Germinal center (tissue), 1 donor: ENCODE data around the gene YWHAG.
"Not testable (repeated sequence)": the region's sequence is repeated elsewhere in the genome, so short reads cannot be mapped to it uniquely, and the experiment has no call there.

Experiments
- DNase-seq: peaks from one replicate; pipeline ENCODE4 v3.0.0; 2012; ENCODE audit warnings: mixed read lengths, low spot score

YWHAG gene

GRCh38 chr7:76346778-76347177, 12.0 kb downstream of the YWHAG start:
- no peak for DNase-seq

GRCh38 chr7:76346097-76346496, 12.7 kb downstream of the YWHAG start:
- DNase-seq: no peak

- DNase-seq: no peak
Measured at GRCh38 chr7:76343931-76344321, 14.9 kb downstream of the YWHAG start.

- no peak for DNase-seq
Measured at GRCh38 chr7:76343294-76343930, 15.4 kb downstream of the YWHAG start.

- no peak for DNase-seq
Measured at GRCh38 chr7:76342222-76342621, 16.6 kb downstream of the YWHAG start.

GRCh38 chr7:76340617-76341131, 18.1 kb downstream of the YWHAG start:
- DNase-seq: no peak

GRCh38 chr7:76338298-76339084, 20.3 kb downstream of the YWHAG start:
- no peak for DNase-seq

GRCh38 chr7:76337147-76337546, 21.6 kb downstream of the YWHAG start:
- DNase-seq: no peak

GRCh38 chr7:76336094-76336493, 22.7 kb downstream of the YWHAG start:
- DNase-seq: no peak

GRCh38 chr7:76335417-76335816, 23.4 kb downstream of the YWHAG start:
- DNase-seq: not testable (repeated sequence)

GRCh38 chr7:76334320-76334967, 24.3 kb downstream of the YWHAG start:
- DNase-seq: no peak

GRCh38 chr7:76333511-76334101, 25.2 kb downstream of the YWHAG start:
- no peak for DNase-seq

- DNase-seq: no peak
Measured at GRCh38 chr7:76332078-76332477, 26.7 kb downstream of the YWHAG start.

- no peak for DNase-seq
Measured at GRCh38 chr7:76330673-76331072, 28.1 kb downstream of the YWHAG start.

GRCh38 chr7:76330261-76330660, 28.5 kb downstream of the YWHAG start:
- DNase-seq: no peak

- no peak for DNase-seq
Measured at GRCh38 chr7:76329479-76329878, 29.3 kb downstream of the YWHAG start.

- DNase-seq: no peak
Measured at GRCh38 chr7:76328389-76328788, 30.4 kb downstream of the YWHAG start.

GRCh38 chr7:76327610-76328009, 31.2 kb downstream of the YWHAG start:
- no peak for DNase-seq

GRCh38 chr7:76326646-76327233, 32.1 kb downstream of the YWHAG start:
- no peak for DNase-seq

- no peak for DNase-seq
Measured at GRCh38 chr7:76325811-76326210, 33.0 kb downstream of the YWHAG start.

GRCh38 chr7:76325092-76325491, 33.7 kb downstream of the YWHAG start:
- no peak for DNase-seq
